ENCODE results near the gene PBX2.
"Not testable (repeated sequence)": the region's sequence is repeated elsewhere in the genome, so short reads cannot be mapped to it uniquely, and the experiment has no call there.

Gene PBX2

GRCh38 chr6:32200711-32201475, 10.9 kb upstream of the PBX2 start:
- no peaks in the 10 kb centered on the region for H3K79me2 ChIP-seq (ENCODE audit: control insufficient read depth, insufficient read depth, low read length, unreplicated experiment)
- no peak overlapping the region for H2AFZ ChIP-seq (ENCODE audit: low read length, unreplicated experiment)
- no peak overlapping the region for H3K27ac ChIP-seq (ENCODE audit: low read depth, low read length)
- no peak overlapping the region for H3K4me3 ChIP-seq (ENCODE audit: low read depth, low read length)
- H3K36me3 ChIP-seq (ENCODE audit: insufficient read depth, low read length) = no peaks in the 10 kb centered on the region
- H3K4me1 ChIP-seq (ENCODE audit: control insufficient read depth, insufficient read depth, low read length, unreplicated experiment) = peaks cover 8% of the 10 kb centered on the region
- peaks cover 8% of the 10 kb centered on the region for H3K27me3 ChIP-seq (ENCODE audit: insufficient read depth, low read length)

- no peak overlapping the region for H3K27ac ChIP-seq (ENCODE audit: low read depth, low read length)
- H3K79me2 ChIP-seq (ENCODE audit: control insufficient read depth, insufficient read depth, low read length, unreplicated experiment) = no peaks in the 10 kb centered on the region
- H2AFZ ChIP-seq (ENCODE audit: low read length, unreplicated experiment) = no peak overlapping the region
- peaks cover 12% of the 10 kb centered on the region for H3K4me1 ChIP-seq (ENCODE audit: control insufficient read depth, insufficient read depth, low read length, unreplicated experiment)
- H3K36me3 ChIP-seq (ENCODE audit: insufficient read depth, low read length) = no peaks in the 10 kb centered on the region
- H3K4me3 ChIP-seq (ENCODE audit: low read depth, low read length) = no peak overlapping the region
- H3K27me3 ChIP-seq (ENCODE audit: insufficient read depth, low read length) = no peaks in the 10 kb centered on the region
These were observed 8.9 kb upstream of the PBX2 start for GRCh38 chr6:32198866-32199265.

- Histone ChIP-seq H3K4me1 (ENCODE audit: control insufficient read depth, insufficient read depth, low read length, unreplicated experiment) (peaks cover 12% of the 10 kb centered on the region), H3K27ac (ENCODE audit: low read depth, low read length) (no peak overlapping the region), H3K79me2 (ENCODE audit: control insufficient read depth, insufficient read depth, low read length, unreplicated experiment) (no peaks in the 10 kb centered on the region), H3K36me3 (ENCODE audit: insufficient read depth, low read length) (no peaks in the 10 kb centered on the region), H3K27me3 (ENCODE audit: insufficient read depth, low read length) (no peaks in the 10 kb centered on the region), H2AFZ (ENCODE audit: low read length, unreplicated experiment) (no peak overlapping the region), H3K4me3 (ENCODE audit: low read depth, low read length) (no peak overlapping the region)
These were observed 8.3 kb upstream of the PBX2 start for GRCh38 chr6:32198345-32198696.

GRCh38 chr6:32196682-32197616, 6.9 kb upstream of the PBX2 start:
- Histone ChIP-seq H3K4me1 (ENCODE audit: control insufficient read depth, insufficient read depth, low read length, unreplicated experiment) (peaks cover 22% of the 10 kb centered on the region), H3K27me3 (ENCODE audit: insufficient read depth, low read length) (no peaks in the 10 kb centered on the region), H3K4me3 (ENCODE audit: low read depth, low read length) (peak overlapping the region; percentile 85), H3K36me3 (ENCODE audit: insufficient read depth, low read length) (no peaks in the 10 kb centered on the region), H3K27ac (ENCODE audit: low read depth, low read length) (peak overlapping the region; percentile 98), H3K79me2 (ENCODE audit: control insufficient read depth, insufficient read depth, low read length, unreplicated experiment) (no peaks in the 10 kb centered on the region), H2AFZ (ENCODE audit: low read length, unreplicated experiment) (peak overlapping the region; percentile 28)

GRCh38 chr6:32195902-32196681, 6.1 kb upstream of the PBX2 start:
- peak overlapping the region; percentile 28 for H2AFZ ChIP-seq (ENCODE audit: low read length, unreplicated experiment)
- H3K27ac ChIP-seq (ENCODE audit: low read depth, low read length) = peak overlapping the region; percentile 98
- H3K27me3 ChIP-seq (ENCODE audit: insufficient read depth, low read length) = no peaks in the 10 kb centered on the region
- no peaks in the 10 kb centered on the region for H3K79me2 ChIP-seq (ENCODE audit: control insufficient read depth, insufficient read depth, low read length, unreplicated experiment)
- H3K4me1 ChIP-seq (ENCODE audit: control insufficient read depth, insufficient read depth, low read length, unreplicated experiment) = peaks cover 23% of the 10 kb centered on the region
- no peaks in the 10 kb centered on the region for H3K36me3 ChIP-seq (ENCODE audit: insufficient read depth, low read length)
- H3K4me3 ChIP-seq (ENCODE audit: low read depth, low read length) = peak overlapping the region; percentile 85

- H3K4me3 ChIP-seq (ENCODE audit: low read depth, low read length) = peak overlapping the region; percentile 85; the same call in 1 of the 2 replicates
These were observed 5.6 kb upstream of the PBX2 start for GRCh38 chr6:32195652-32195901.

GRCh38 chr6:32194825-32195651, 5.0 kb upstream of the PBX2 start:
- H2AFZ ChIP-seq (ENCODE audit: low read length, unreplicated experiment) = peak overlapping the region; percentile 64
- H3K27ac ChIP-seq (ENCODE audit: low read depth, low read length) = peak overlapping the region; percentile 89
- no peaks in the 10 kb centered on the region for H3K36me3 ChIP-seq (ENCODE audit: insufficient read depth, low read length)
- H3K4me3 ChIP-seq (ENCODE audit: low read depth, low read length) = peak overlapping the region; percentile 80
- peaks cover 23% of the 10 kb centered on the region for H3K4me1 ChIP-seq (ENCODE audit: control insufficient read depth, insufficient read depth, low read length, unreplicated experiment)
- no peaks in the 10 kb centered on the region for H3K79me2 ChIP-seq (ENCODE audit: control insufficient read depth, insufficient read depth, low read length, unreplicated experiment)
- H3K27me3 ChIP-seq (ENCODE audit: insufficient read depth, low read length) = no peaks in the 10 kb centered on the region

More at GRCh38 chr6:32195652-32195901, 5.6 kb upstream of the PBX2 start:
- Histone ChIP-seq H3K27ac (ENCODE audit: low read depth, low read length) (peak overlapping the region; percentile 98; the same call in 1 of the 2 replicates), H2AFZ (ENCODE audit: low read length, unreplicated experiment) (no peak overlapping the region), H3K36me3 (ENCODE audit: insufficient read depth, low read length) (no peaks in the 10 kb centered on the region), H3K4me1 (ENCODE audit: control insufficient read depth, insufficient read depth, low read length, unreplicated experiment) (peaks cover 23% of the 10 kb centered on the region), H3K79me2 (ENCODE audit: control insufficient read depth, insufficient read depth, low read length, unreplicated experiment) (no peaks in the 10 kb centered on the region), H3K27me3 (ENCODE audit: insufficient read depth, low read length) (no peaks in the 10 kb centered on the region)

GRCh38 chr6:32194388-32194787, 4.4 kb upstream of the PBX2 start:
- Histone ChIP-seq H3K79me2 (ENCODE audit: control insufficient read depth, insufficient read depth, low read length, unreplicated experiment) (peaks cover 4% of the 10 kb centered on the region), H3K4me3 (ENCODE audit: low read depth, low read length) (no peak overlapping the region; the same call in 1 of the 2 replicates), H3K4me1 (ENCODE audit: control insufficient read depth, insufficient read depth, low read length, unreplicated experiment) (peaks cover 23% of the 10 kb centered on the region), H2AFZ (ENCODE audit: low read length, unreplicated experiment) (no peak overlapping the region), H3K27ac (ENCODE audit: low read depth, low read length) (peak overlapping the region; percentile 89; the same call in 1 of the 2 replicates), H3K36me3 (ENCODE audit: insufficient read depth, low read length) (no peaks in the 10 kb centered on the region), H3K27me3 (ENCODE audit: insufficient read depth, low read length) (no peaks in the 10 kb centered on the region)

GRCh38 chr6:32193096-32193495, 3.1 kb upstream of the PBX2 start:
- peaks cover 13% of the 10 kb centered on the region for H3K79me2 ChIP-seq (ENCODE audit: control insufficient read depth, insufficient read depth, low read length, unreplicated experiment)
- H3K4me3 ChIP-seq (ENCODE audit: low read depth, low read length); H3K36me3 ChIP-seq (ENCODE audit: insufficient read depth, low read length); H3K27ac ChIP-seq (ENCODE audit: low read depth, low read length); H3K27me3 ChIP-seq (ENCODE audit: insufficient read depth, low read length): not testable (repeated sequence)
- H2AFZ ChIP-seq (ENCODE audit: low read length, unreplicated experiment) = peak overlapping the region; percentile 15
- peaks cover 24% of the 10 kb centered on the region for H3K4me1 ChIP-seq (ENCODE audit: control insufficient read depth, insufficient read depth, low read length, unreplicated experiment)

GRCh38 chr6:32192608-32193039, 2.6 kb upstream of the PBX2 start, which contains the start of gene GPSM3:
Gene GPSM3, minus strand, starts transcription at chr6:32192643. Its CDS starts 130 bp downstream, at chr6:32192513.
- Histone ChIP-seq H3K4me3 (ENCODE audit: low read depth, low read length) (peak within 1 kb of the TSS; percentile 22; the same call in 1 of the 2 replicates), H2AFZ (ENCODE audit: low read length, unreplicated experiment) (peak within 1 kb of the TSS; percentile 15), H3K27me3 (ENCODE audit: insufficient read depth, low read length) (no peaks in the 10 kb centered on the region), H3K4me1 (ENCODE audit: control insufficient read depth, insufficient read depth, low read length, unreplicated experiment) (peaks cover 29% of the 10 kb centered on the region), H3K27ac (ENCODE audit: low read depth, low read length) (no peak within 1 kb of the TSS), H3K36me3 (ENCODE audit: insufficient read depth, low read length) (no peaks in the 10 kb centered on the region), H3K79me2 (ENCODE audit: control insufficient read depth, insufficient read depth, low read length, unreplicated experiment) (peaks cover 17% of the 10 kb centered on the region)

Measured in ACC112 (cell line).